Epithelial cell of esophagus (primary cell): ENCODE data around the gene LONP1.

Experiments used
- DNase-seq: peaks from one replicate; pipeline ENCODE4 v3.0.0; 2010; ENCODE audit warnings: low read depth
- H3K4me3 ChIP-seq: 2 replicates; pipeline ENCODE4 v1.5.1; 2011; ENCODE audit warnings: mild to moderate bottlenecking, low read length, control low read depth
- TF ChIP-seq, protein P1 (sequence below): IDR thresholded peaks from 2 replicates; pipeline ENCODE4 v1.5.1; 2011; ENCODE audit warnings: low read depth, mild to moderate bottlenecking, low read length, control low read depth, inconsistent platforms; ENCODE audit not compliant: insufficient read depth; ENCODE audit errors: missing control alignments

LONP1 gene, protein sequence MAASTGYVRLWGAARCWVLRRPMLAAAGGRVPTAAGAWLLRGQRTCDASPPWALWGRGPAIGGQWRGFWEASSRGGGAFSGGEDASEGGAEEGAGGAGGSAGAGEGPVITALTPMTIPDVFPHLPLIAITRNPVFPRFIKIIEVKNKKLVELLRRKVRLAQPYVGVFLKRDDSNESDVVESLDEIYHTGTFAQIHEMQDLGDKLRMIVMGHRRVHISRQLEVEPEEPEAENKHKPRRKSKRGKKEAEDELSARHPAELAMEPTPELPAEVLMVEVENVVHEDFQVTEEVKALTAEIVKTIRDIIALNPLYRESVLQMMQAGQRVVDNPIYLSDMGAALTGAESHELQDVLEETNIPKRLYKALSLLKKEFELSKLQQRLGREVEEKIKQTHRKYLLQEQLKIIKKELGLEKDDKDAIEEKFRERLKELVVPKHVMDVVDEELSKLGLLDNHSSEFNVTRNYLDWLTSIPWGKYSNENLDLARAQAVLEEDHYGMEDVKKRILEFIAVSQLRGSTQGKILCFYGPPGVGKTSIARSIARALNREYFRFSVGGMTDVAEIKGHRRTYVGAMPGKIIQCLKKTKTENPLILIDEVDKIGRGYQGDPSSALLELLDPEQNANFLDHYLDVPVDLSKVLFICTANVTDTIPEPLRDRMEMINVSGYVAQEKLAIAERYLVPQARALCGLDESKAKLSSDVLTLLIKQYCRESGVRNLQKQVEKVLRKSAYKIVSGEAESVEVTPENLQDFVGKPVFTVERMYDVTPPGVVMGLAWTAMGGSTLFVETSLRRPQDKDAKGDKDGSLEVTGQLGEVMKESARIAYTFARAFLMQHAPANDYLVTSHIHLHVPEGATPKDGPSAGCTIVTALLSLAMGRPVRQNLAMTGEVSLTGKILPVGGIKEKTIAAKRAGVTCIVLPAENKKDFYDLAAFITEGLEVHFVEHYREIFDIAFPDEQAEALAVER

DNA sequence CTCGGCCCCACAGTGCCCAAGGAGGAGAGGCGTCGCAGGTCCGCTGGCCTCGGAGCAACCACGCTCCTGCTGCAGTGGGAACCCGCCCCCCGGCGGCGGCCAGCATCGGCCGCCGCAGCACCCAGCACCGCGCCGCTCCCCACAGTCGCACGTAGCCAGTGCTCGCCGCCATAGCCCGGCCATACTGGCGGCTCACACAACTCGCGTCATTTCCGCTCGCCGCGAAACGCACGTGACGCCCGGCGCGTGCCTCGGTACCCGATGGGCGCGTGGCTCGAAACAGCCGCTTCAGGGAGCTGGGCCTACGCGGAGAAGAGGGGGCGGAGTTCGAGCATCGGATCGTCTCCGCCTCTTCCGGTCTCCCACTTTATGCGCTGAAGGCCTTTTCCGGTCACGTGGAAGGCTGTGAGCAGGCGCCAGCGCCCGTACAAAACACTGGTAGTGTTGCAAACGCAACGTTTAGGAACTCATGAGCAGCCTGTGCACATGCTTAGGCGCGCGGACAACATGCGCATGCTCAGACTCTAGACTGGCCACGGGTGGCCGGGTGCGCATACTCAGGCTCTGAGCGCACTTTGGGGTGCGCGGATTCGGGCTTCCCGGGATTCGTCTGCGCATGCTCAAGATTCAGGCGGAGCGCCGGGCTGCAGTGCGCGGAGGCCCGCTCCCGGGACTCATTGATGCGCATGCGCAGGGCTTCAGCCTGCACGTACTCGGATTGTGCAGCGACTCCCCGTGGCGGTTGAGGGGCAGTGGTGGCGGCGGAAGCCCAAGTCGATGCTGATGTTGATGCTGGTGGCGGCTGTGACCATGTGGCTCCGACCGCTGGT, at the start of gene LONP1, which contains the start of gene CATSPERD:
TSS of gene LONP1 (minus strand) at position 186 of the 830 bp plus-strand sequence. CDS start at position 172, 14 bp downstream.
TSS of gene CATSPERD (plus strand) at position 677 of the 830 bp plus-strand sequence. CDS start at position 778, 101 bp downstream.
- peak; percentile 99 for DNase-seq
- TF ChIP-seq, protein P1, sequence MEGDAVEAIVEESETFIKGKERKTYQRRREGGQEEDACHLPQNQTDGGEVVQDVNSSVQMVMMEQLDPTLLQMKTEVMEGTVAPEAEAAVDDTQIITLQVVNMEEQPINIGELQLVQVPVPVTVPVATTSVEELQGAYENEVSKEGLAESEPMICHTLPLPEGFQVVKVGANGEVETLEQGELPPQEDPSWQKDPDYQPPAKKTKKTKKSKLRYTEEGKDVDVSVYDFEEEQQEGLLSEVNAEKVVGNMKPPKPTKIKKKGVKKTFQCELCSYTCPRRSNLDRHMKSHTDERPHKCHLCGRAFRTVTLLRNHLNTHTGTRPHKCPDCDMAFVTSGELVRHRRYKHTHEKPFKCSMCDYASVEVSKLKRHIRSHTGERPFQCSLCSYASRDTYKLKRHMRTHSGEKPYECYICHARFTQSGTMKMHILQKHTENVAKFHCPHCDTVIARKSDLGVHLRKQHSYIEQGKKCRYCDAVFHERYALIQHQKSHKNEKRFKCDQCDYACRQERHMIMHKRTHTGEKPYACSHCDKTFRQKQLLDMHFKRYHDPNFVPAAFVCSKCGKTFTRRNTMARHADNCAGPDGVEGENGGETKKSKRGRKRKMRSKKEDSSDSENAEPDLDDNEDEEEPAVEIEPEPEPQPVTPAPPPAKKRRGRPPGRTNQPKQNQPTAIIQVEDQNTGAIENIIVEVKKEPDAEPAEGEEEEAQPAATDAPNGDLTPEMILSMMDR, result peak; percentile 92
- peak within 1 kb of the TSS; percentile 96 for H3K4me3 ChIP-seq

DNA sequence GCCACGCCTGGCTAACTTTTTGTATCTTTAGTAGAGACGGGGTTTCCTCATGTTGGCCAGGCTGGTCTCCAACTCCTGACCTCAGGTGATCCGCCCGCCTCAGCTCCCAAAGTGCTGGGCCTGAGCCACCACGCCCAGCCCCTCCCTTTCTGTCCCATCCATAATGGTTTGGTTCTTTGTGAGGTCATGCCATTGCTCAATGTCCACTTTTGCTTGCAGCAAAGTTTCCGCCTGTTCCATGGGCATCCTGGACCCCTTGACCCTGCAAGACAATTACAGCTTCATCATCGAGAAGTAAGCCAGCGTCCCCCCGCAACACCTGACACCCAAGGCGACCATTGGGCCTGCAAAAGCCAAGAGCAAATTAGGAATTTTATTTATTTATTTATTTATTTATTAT, 48.0 kb upstream of the LONP1 start:
- no peak overlapping the region for H3K4me3 ChIP-seq
- no peak for DNase-seq
- TF ChIP-seq, protein P1, result no peak

DNA sequence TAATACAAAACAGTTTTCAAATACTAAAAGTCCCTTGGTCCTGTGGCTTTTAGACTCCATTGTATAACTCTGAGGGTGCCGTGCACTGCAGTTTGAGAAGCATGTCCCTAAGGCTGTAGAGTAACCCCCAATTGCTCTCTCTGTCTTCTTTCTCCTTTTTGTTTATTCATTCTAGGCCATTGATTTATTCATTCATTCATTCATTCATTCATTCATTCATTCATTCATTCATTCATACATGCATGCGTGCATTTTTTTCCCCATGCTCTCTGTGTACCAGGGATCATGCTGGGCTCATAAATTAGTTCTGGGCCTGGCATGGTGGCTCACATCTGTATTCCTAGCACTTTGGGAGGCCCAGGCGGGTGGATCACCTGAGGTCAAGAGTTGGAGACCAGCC, 45.3 kb upstream of the LONP1 start:
- H3K4me3 ChIP-seq, result no peak overlapping the region
- DNase-seq, result no peak
- TF ChIP-seq, protein P1, result no peak

DNA sequence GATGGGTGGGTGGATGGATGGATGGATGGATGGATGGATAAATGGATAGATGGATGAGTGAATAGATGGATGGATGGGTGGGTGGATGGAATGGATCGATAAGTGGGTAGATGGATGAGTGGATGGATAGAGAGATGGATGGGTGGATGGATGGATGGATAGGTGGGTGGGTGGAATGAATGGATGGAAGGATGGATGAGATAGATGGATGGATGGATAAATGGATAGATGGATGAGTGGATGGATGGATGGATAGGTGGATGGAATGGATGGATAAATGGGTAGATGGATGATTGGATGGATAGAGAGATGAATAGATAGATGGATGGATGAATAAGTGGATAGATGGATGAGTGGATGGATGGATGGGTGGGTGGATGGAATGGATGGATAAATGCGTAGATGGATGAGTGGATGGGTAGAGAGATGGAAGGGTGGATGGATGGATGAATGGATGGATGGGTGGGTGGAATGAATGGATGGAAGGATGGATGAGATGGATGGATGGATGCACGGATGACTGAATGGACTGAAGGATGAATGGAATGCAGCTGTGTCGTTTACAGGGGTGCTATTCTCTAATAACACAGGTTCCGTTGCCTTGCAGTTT, 42.8 kb upstream of the LONP1 start:
- no peak for DNase-seq
- no peak overlapping the region for H3K4me3 ChIP-seq
- TF ChIP-seq, protein P1, result no peak

DNA sequence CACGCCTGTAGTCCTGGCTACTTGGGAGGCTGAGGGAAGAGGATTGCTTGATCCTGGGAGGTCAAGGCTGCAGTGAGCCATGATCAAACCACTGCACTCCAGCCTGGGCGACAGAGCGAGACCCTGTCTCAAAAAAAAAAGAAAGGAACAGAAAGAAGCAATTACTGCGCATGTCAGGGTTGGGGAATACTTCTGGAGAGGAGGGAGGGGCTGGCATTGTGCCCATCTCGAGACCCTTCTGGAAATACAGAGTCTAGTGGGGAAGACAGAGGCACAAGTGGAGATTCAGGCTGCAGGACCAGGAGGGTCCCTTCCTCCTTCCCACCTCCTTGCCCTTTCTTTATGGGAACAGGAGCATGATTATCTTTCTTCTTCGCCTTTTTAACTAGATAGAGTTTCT, 33.8 kb upstream of the LONP1 start:
- DNase-seq, result no peak
- no peak overlapping the region for H3K4me3 ChIP-seq
- TF ChIP-seq, protein P1, result no peak

DNA sequence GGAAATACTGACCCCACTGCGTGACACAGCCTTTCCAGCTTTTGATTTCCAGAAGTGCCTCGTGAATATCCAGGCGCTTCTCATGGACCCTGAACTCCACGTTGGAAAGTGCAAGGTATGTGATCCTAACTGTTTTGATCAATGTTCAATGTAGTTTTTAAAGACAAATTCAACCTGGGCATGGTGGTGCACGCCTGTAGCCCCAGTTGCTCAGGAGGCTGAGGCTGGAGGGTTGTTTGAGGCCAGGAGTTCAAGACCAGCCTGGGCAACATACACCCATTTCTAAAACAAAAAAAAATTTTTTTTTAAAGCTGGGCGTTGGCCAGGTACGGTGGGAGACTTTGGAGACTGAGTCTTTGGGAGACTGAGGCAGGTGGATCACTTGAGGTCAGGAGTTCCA, 31.8 kb upstream of the LONP1 start:
- H3K4me3 ChIP-seq, result no peak overlapping the region
- DNase-seq, result no peak
- TF ChIP-seq, protein P1, result no peak
